SK-N-SH (cell line): ENCODE measurements around the gene CASP8. TPM values are rescaled to one million over a fixed set of nuclear protein-coding genes. Genes with fewer than 3 reads are reported as not detected.

ENCODE experiments used
- CTCF ChIA-PET: fragments of 300-600, 350-600 bp; formaldehyde crosslinking; extraction: SDS; loops from one replicate; lab custom pipeline; 2021; lab: Yijun Ruan, JAX
- POLR2A ChIA-PET: fragments of 350-600 bp; sonication (Branson Sonifier 250); formaldehyde crosslinking; extraction: SDS; loops from one replicate; lab custom pipeline; 2020; ENCODE audit warnings: antibody characterized with exemption, inconsistent platforms; lab: Yijun Ruan, JAX
- DNase-seq: peaks from one replicate; pipeline ENCODE4 v3.0.0; 2012
- H2AFZ ChIP-seq: fragments of 200-600 bp; sonication (generic); 2 replicates; pipeline ENCODE4 v1.8.1; 2016; ENCODE audit warnings: antibody characterized with exemption, mild to moderate bottlenecking, low read depth
- H3F3A ChIP-seq: fragments of 200-600 bp; sonication (generic); replicated peaks from 2 replicates; pipeline ENCODE3; 2016; ENCODE audit warnings: antibody characterized with exemption, mild to moderate bottlenecking; ENCODE audit not compliant: insufficient read depth
- H3K27ac ChIP-seq, 2 experiments: fragments of 200-500 bp in 1 of 2; fragments of 200-600 bp in 1 of 2; sonication (Bioruptor generic) in 1 of 2; sonication (generic), shearing (Covaris generic) in 1 of 2; 2 replicates each; pipeline versions ENCODE4 v1.5.1 to v1.6.1; 2014 to 2016; ENCODE audit warnings: low read depth in 2 of 2, inconsistent platforms in 1 of 2, low read length in 1 of 2, mild to moderate bottlenecking in 1 of 2, mixed read lengths in 1 of 2
- H3K27me3 ChIP-seq: fragments of 200-600 bp; sonication (generic), shearing (Covaris generic); 2 replicates; pipeline ENCODE4 v1.6.1; 2016; ENCODE audit warnings: mixed run types; ENCODE audit not compliant: insufficient read depth
- H3K36me3 ChIP-seq, 2 experiments: fragments of 200-500 bp in 1 of 2; fragments of 200-600 bp in 1 of 2; sonication (Bioruptor generic) in 1 of 2; sonication (generic) in 1 of 2; replicated peaks in 1 of 2; 2 replicates each; pipeline versions ENCODE3 to v1.5.1; 2014 to 2016; ENCODE audit warnings: low read length in 1 of 2, mild to moderate bottlenecking in 1 of 2; ENCODE audit not compliant: insufficient read depth in 2 of 2, control insufficient read depth in 1 of 2
- H3K4me1 ChIP-seq, 2 experiments: fragments of 200-500 bp in 1 of 2; fragments of 200-600 bp in 1 of 2; sonication (Bioruptor generic) in 1 of 2; sonication (generic), shearing (Covaris generic) in 1 of 2; 2 replicates each; pipeline versions ENCODE4 v1.5.1 to v1.6.1; 2014 to 2016; ENCODE audit warnings: low read depth in 1 of 2, low read length in 1 of 2, mixed run types in 1 of 2; ENCODE audit not compliant: insufficient read depth in 2 of 2, control insufficient read depth in 1 of 2
- H3K4me2 ChIP-seq: fragments of 200-600 bp; sonication (generic), shearing (Covaris generic); 2 replicates; pipeline ENCODE4 v1.6.1; 2017; ENCODE audit warnings: mixed run types
- H3K4me3 ChIP-seq, 2 experiments: fragments of 200-500 bp in 1 of 2; fragments of 200-600 bp in 1 of 2; sonication (Bioruptor generic) in 1 of 2; sonication (generic), shearing (Covaris generic) in 1 of 2; 2 replicates each; pipeline versions ENCODE4 v1.5.1 to v1.8.1; 2014 to 2016; ENCODE audit warnings: low read depth in 2 of 2, inconsistent platforms in 1 of 2, low read length in 1 of 2, mild to moderate bottlenecking in 1 of 2, mixed read lengths in 1 of 2, moderate library complexity in 1 of 2
- H3K79me2 ChIP-seq: fragments of 200-600 bp; sonication (generic); 2 replicates; pipeline ENCODE4 v1.8.1; 2017; ENCODE audit warnings: mild to moderate bottlenecking; ENCODE audit not compliant: insufficient read depth
- H3K9ac ChIP-seq: fragments of 200-600 bp; sonication (generic); 2 replicates; pipeline ENCODE4 v1.6.1; 2017; ENCODE audit warnings: mixed run types
- H3K9me2 ChIP-seq: fragments of 200-600 bp; sonication (generic); 2 replicates; pipeline ENCODE4 v1.6.1; 2017; ENCODE audit warnings: mixed run types
- H3K9me3 ChIP-seq: fragments of 200-600 bp; sonication (generic); 2 replicates; pipeline ENCODE4 v1.6.1; 2017; ENCODE audit warnings: mixed run types, mild to moderate bottlenecking, moderate library complexity
- H4K20me1 ChIP-seq: fragments of 200-600 bp; sonication (generic); 2 replicates; pipeline ENCODE4 v1.6.1; 2017; ENCODE audit warnings: mild to moderate bottlenecking, mixed run types; ENCODE audit not compliant: insufficient read depth
- CHD2 ChIP-seq: fragments of 150-350 bp; IDR thresholded peaks from 2 replicates; pipeline ENCODE4 v1.6.1; 2018; ENCODE audit warnings: low read length; ENCODE audit not compliant: partially characterized antibody
- EP300 ChIP-seq, 2 experiments: IDR thresholded peaks; 2 replicates each; pipeline versions ENCODE4 v1.4.0 to v1.6.1; 2012; ENCODE audit warnings: borderline replicate concordance in 1 of 2, low read depth in 1 of 2, low read length in 1 of 2
- EZH2phosphoT487 ChIP-seq: fragments of 200-600 bp; sonication (generic); IDR thresholded peaks from 2 replicates; pipeline ENCODE4 v1.6.1; 2017; ENCODE audit warnings: low read depth, mixed run types, mild to moderate bottlenecking, antibody characterized with exemption, moderate library complexity, borderline replicate concordance
- FOXJ3 ChIP-seq: sonication (generic); formaldehyde crosslinking; IDR thresholded peaks from 2 replicates; pipeline ENCODE4 v1.5.1; 2020; ENCODE audit warnings: mild to moderate bottlenecking, missing genetic modification reagents
- GATA2 ChIP-seq: sonication (generic); formaldehyde crosslinking; IDR thresholded peaks from 2 replicates; pipeline ENCODE4 v1.5.0; 2020; ENCODE audit warnings: mild to moderate bottlenecking, missing genetic modification reagents
- MAX ChIP-seq: IDR thresholded peaks from 2 replicates; pipeline ENCODE4 v1.4.0; 2012; ENCODE audit warnings: low read depth
- MEF2A ChIP-seq: IDR thresholded peaks from 2 replicates; pipeline ENCODE4 v1.4.0; 2012; ENCODE audit warnings: low read depth, borderline replicate concordance
- MXI1 ChIP-seq: IDR thresholded peaks from 2 replicates; pipeline ENCODE4 v1.6.1; 2012; ENCODE audit warnings: mild to moderate bottlenecking, low read depth, low read length, improper control_type of control experiment
- NRF1 ChIP-seq: IDR thresholded peaks from 2 replicates; pipeline ENCODE4 v1.6.1; 2012; ENCODE audit warnings: low read depth, mild to moderate bottlenecking, low read length
- PBX3 ChIP-seq: IDR thresholded peaks from 2 replicates; pipeline ENCODE4; 2012
- RFX5 ChIP-seq: IDR thresholded peaks from 2 replicates; pipeline ENCODE4 v1.6.1; 2012; ENCODE audit warnings: mild to moderate bottlenecking, improper control_type of control experiment, low read length
- RXRA ChIP-seq: IDR thresholded peaks from 2 replicates; pipeline ENCODE4 v1.4.0; 2012; ENCODE audit warnings: low read depth, mild to moderate bottlenecking, borderline replicate concordance
- SIN3A ChIP-seq: IDR thresholded peaks from 2 replicates; pipeline ENCODE4 v1.6.1; 2012; ENCODE audit warnings: low read depth, mild to moderate bottlenecking, low read length, moderate library complexity, borderline replicate concordance
- SMC3 ChIP-seq: IDR thresholded peaks from 2 replicates; pipeline ENCODE4 v1.6.1; 2012; ENCODE audit warnings: low read depth, low read length, improper control_type of control experiment
- TCF12 ChIP-seq: IDR thresholded peaks from 2 replicates; pipeline ENCODE4 v1.4.0; 2012
- USF2 ChIP-seq: fragments of 150-350 bp; IDR thresholded peaks from 2 replicates; pipeline ENCODE4 v1.6.1; 2017; ENCODE audit warnings: antibody characterized with exemption, low read length, low read depth, borderline replicate concordance
- YY1 ChIP-seq: IDR thresholded peaks from 2 replicates; pipeline ENCODE4 v1.4.0; 2012; ENCODE audit warnings: low read depth, mild to moderate bottlenecking
- ZBTB33 ChIP-seq: IDR thresholded peaks from 2 replicates; pipeline ENCODE4 v1.4.0; 2012; ENCODE audit warnings: low read depth, borderline replicate concordance
- WGBS: methylation state at CpG from one replicate; pipeline ENCODE4 v1.1.6; 2017; ENCODE audit warnings: low lambda C conversion rate; 5-methylcytosine and 5-hydroxymethylcytosine counted together
- polyA plus RNA-seq, 3 experiments: library from polyadenylated mRNA; depleted of rRNA; stranded (reverse); fragments of >200 nt; gene quantifications; 2 replicates each; pipeline ENCODE4 v1.2.3, GENCODE V29; 2012

CASP8 gene
- polyA plus RNA-seq, 1 of the 3 experiments (the other 2 are of a cell fraction) = 13.1 TPM

GRCh38 chr2:201248288-201248844 lies 12.0 kb upstream of the CASP8 start:
- 93% methylated on average over 6 of the region's 6 CpGs for WGBS
- TF ChIP-seq MXI1 (no peak), FOXJ3 (CRISPR knock-in tag) (no peak), USF2 (no peak), NRF1 (no peak), RFX5 (no peak), GATA2 (CRISPR knock-in tag) (no peak), ZBTB33 (no peak), RXRA (no peak), SIN3A (no peak), PBX3 (no peak), SMC3 (no peak), YY1 (no peak), EP300 (IDR thresholded peaks at IDR 0.05; ENCODE audit: borderline replicate concordance in 1 of 2, low read depth in 1 of 2, low read length in 1 of 2) (no peak), CHD2 (no peak), MAX (no peak), MEF2A (no peak), TCF12 (no peak), EZH2phosphoT487 (no peak)
- H3K27ac ChIP-seq = no peak overlapping the region
- H4K20me1 ChIP-seq = no peaks in the 10 kb centered on the region
- H2AFZ ChIP-seq = no peak overlapping the region
- H3K4me2 ChIP-seq = no peak overlapping the region
- H3F3A ChIP-seq = no peaks in the 10 kb centered on the region
- no peak for DNase-seq
- ChIA-PET CTCF (interaction anchor here (1.4 kb wide), 1 partner anchor 11 kb away, joined by 3 read pairs; no protein-coding TSS in a partner anchor), POLR2A (no interaction called here)
- no peaks in the 10 kb centered on the region for H3K9me2 ChIP-seq
- no peaks in the 10 kb centered on the region for H3K27me3 ChIP-seq
- H3K4me3 ChIP-seq = no peak overlapping the region
- no peaks in the 10 kb centered on the region; a peak in 1 of 4 replicates for H3K4me1 ChIP-seq
- no peaks in the 10 kb centered on the region for H3K79me2 ChIP-seq
- H3K36me3 ChIP-seq = no peaks in the 10 kb centered on the region
- H3K9ac ChIP-seq = no peak overlapping the region
- no peaks in the 10 kb centered on the region for H3K9me3 ChIP-seq
